Prostate gland (tissue), 2 donors: Measurements from ENCODE around the gene FARP1.

ENCODE experiments used
- CTCF ChIP-seq, 4 experiments: fragments of 200-600 bp in 2 of 4; fragments of 450-650 bp in 2 of 4; sonication (generic) in 2 of 4; IDR thresholded peaks; 1 replicate in 3 of 4; 2 replicates in 1 of 4; pipeline ENCODE4 v1.5.1; 2016 to 2019; ENCODE audit warnings: antibody characterized with exemption in 4 of 4, mild to moderate bottlenecking in 2 of 4, moderate library complexity in 2 of 4
- POLR2A ChIP-seq: fragments of 450-650 bp; IDR thresholded peaks from one replicate; pipeline ENCODE4 v1.6.1; 2016; ENCODE audit warnings: antibody characterized with exemption, mild to moderate bottlenecking

- TF ChIP-seq POLR2A (no peak), CTCF (IDR thresholded peaks at IDR 0.05) (no peak)
Observed at GRCh38 chr13:98411617-98412265, 268.8 kb downstream of the FARP1 start.
